Liver (tissue), 9 donors: ENCODE data around the gene WWOX. TPM values are rescaled to one million over a fixed set of nuclear protein-coding genes. Genes with fewer than 3 reads are reported as not detected.

ENCODE experiments used
- DNase-seq: peaks from one replicate; pipeline ENCODE4 v3.0.0-alpha.2; 2017; ENCODE audit warnings: low spot score
- H3K27ac ChIP-seq, 2 donors: one replicate each; pipeline ENCODE4 v1.7.0; 2013; ENCODE audit warnings: inconsistent platforms in 2 of 2, low read length in 2 of 2, control low read depth in 1 of 2, low read depth in 1 of 2, mild to moderate bottlenecking in 1 of 2
- H3K27me3 ChIP-seq, 4 donors: one replicate each; pipeline versions ENCODE4 v1.6.1 to v1.7.0; 2013; ENCODE audit warnings: low read length in 3 of 4, inconsistent platforms in 1 of 4, mild to moderate bottlenecking in 1 of 4, moderate library complexity in 1 of 4; ENCODE audit not compliant: control insufficient read depth in 4 of 4, insufficient read depth in 4 of 4
- H3K36me3 ChIP-seq, 4 donors: one replicate each; pipeline versions ENCODE4 v1.6.1 to v1.7.0; 2013; ENCODE audit warnings: low read length in 3 of 4, mild to moderate bottlenecking in 3 of 4, low read depth in 1 of 4, moderate library complexity in 1 of 4; ENCODE audit not compliant: control insufficient read depth in 4 of 4, insufficient read depth in 3 of 4
- H3K4me1 ChIP-seq, 4 donors: one replicate each; pipeline versions ENCODE4 v1.6.1 to v1.7.0; 2013; ENCODE audit warnings: low read length in 3 of 4, mild to moderate bottlenecking in 3 of 4, moderate library complexity in 1 of 4; ENCODE audit not compliant: control insufficient read depth in 4 of 4, insufficient read depth in 4 of 4
- H3K4me3 ChIP-seq, 3 donors: one replicate each; pipeline versions ENCODE4 v1.6.1 to v1.7.0; 2013; ENCODE audit warnings: low read length in 3 of 3, control low read depth in 1 of 3, low read depth in 1 of 3, mild to moderate bottlenecking in 1 of 3
- H3K9ac ChIP-seq, 2 donors: one replicate each; pipeline ENCODE4 v1.7.0; 2013; ENCODE audit warnings: low read length in 2 of 2, mild to moderate bottlenecking in 2 of 2, moderate library complexity in 2 of 2, control low read depth in 1 of 2, low read depth in 1 of 2
- H3K9me3 ChIP-seq, 4 donors: one replicate each; pipeline versions ENCODE4 v1.6.1 to v1.7.0; 2013; ENCODE audit warnings: low read length in 3 of 4; ENCODE audit not compliant: control insufficient read depth in 4 of 4
- ATF3 ChIP-seq: IDR thresholded peaks from 2 replicates; pipeline ENCODE4 v1.6.1; 2016; ENCODE audit warnings: antibody characterized with exemption
- CTCF ChIP-seq: fragments of 150-350 bp; IDR thresholded peaks from 2 replicates; pipeline ENCODE4 v1.5.1; 2017; ENCODE audit warnings: improper control_type of control experiment, low read depth, low read length; ENCODE audit not compliant: missing input control
- EGR1 ChIP-seq, 2 donors: IDR thresholded peaks; 2 replicates each; pipeline ENCODE4 v1.6.1; 2016 to 2018; ENCODE audit warnings: antibody characterized with exemption in 2 of 2, low read depth in 2 of 2
- FOXA1 ChIP-seq: IDR thresholded peaks from 2 replicates; pipeline ENCODE4 v1.6.1; 2016; ENCODE audit warnings: antibody characterized with exemption
- FOXA2 ChIP-seq: IDR thresholded peaks from 2 replicates; pipeline ENCODE4 v1.6.1; 2016; ENCODE audit warnings: antibody characterized with exemption
- GABPA ChIP-seq, 2 donors: IDR thresholded peaks in 1 of 2; conservative IDR thresholded peaks in 1 of 2; 2 replicates each; pipeline ENCODE4 v1.6.1; 2016; ENCODE audit warnings: antibody characterized with exemption in 2 of 2, mild to moderate bottlenecking in 1 of 2, moderate library complexity in 1 of 2
- HNF4A ChIP-seq, 2 donors: conservative IDR thresholded peaks; 2 replicates each; pipeline ENCODE4 v1.6.1; 2016; ENCODE audit warnings: antibody characterized with exemption in 2 of 2, mild to moderate bottlenecking in 2 of 2
- HNF4G ChIP-seq: IDR thresholded peaks from 2 replicates; pipeline ENCODE4 v1.6.1; 2016; ENCODE audit warnings: antibody characterized with exemption
- JUND ChIP-seq, 2 donors: IDR thresholded peaks; 2 replicates each; pipeline ENCODE4 v1.6.1; 2016; ENCODE audit warnings: antibody characterized with exemption in 2 of 2
- MAX ChIP-seq: IDR thresholded peaks from 2 replicates; pipeline ENCODE4 v1.6.1; 2016; ENCODE audit warnings: antibody characterized with exemption
- NR2F2 ChIP-seq: IDR thresholded peaks from 2 replicates; pipeline ENCODE4 v1.6.1; 2016; ENCODE audit warnings: antibody characterized with exemption
- RAD21 ChIP-seq, 2 donors: IDR thresholded peaks; 2 replicates each; pipeline ENCODE4 v1.6.1; 2016; ENCODE audit warnings: antibody characterized with exemption in 2 of 2, mild to moderate bottlenecking in 2 of 2
- REST ChIP-seq: IDR thresholded peaks from 2 replicates; pipeline ENCODE4 v1.6.1; 2016; ENCODE audit warnings: antibody characterized with exemption, mild to moderate bottlenecking
- RXRA ChIP-seq, 2 donors: IDR thresholded peaks; 2 replicates each; pipeline ENCODE4 v1.6.1; 2017 to 2018; ENCODE audit warnings: antibody characterized with exemption in 2 of 2, mild to moderate bottlenecking in 1 of 2
- SP1 ChIP-seq: IDR thresholded peaks from 2 replicates; pipeline ENCODE4 v1.6.1; 2018; ENCODE audit warnings: antibody characterized with exemption, mild to moderate bottlenecking
- TAF1 ChIP-seq: conservative IDR thresholded peaks from 2 replicates; pipeline ENCODE4 v1.6.1; 2016; ENCODE audit warnings: antibody characterized with exemption, mild to moderate bottlenecking
- YY1 ChIP-seq: IDR thresholded peaks from 2 replicates; pipeline ENCODE4 v1.6.1; 2016; ENCODE audit warnings: antibody characterized with exemption, mild to moderate bottlenecking
- ZBTB33 ChIP-seq: IDR thresholded peaks from 2 replicates; pipeline ENCODE4 v1.6.1; 2016; ENCODE audit warnings: antibody characterized with exemption
- WGBS: extraction: QIAGEN DNeasy Blood & Tissue Kit; methylation state at CpG from one replicate; pipeline ENCODE4 v1.1.7; 2013; 5-methylcytosine and 5-hydroxymethylcytosine counted together
- polyA plus RNA-seq, 2 donors: library from polyadenylated mRNA; stranded (reverse) in 1 of 2; unstranded in 1 of 2; fragments of 200-250 nt in 1 of 2; fragments of >200 nt in 1 of 2; fragmentation: Nextera tagmentation in 1 of 2; extraction: Ambion mirVana in 1 of 2; gene quantifications; one replicate each; pipeline versions ENCODE4 v1.2.1 to v1.2.3, GENCODE V29; 2013 to 2015
- total RNA-seq, 2 donors: library from RNA; depleted of rRNA; stranded (reverse); fragments of >200 nt; gene quantifications; one replicate each; pipeline ENCODE4 v1.2.3, GENCODE V29; 2014
- donor health status: healthy.
- donor health status: healthy.
- donor health status: healthy.
- donor health status: healthy.
- donor health status: healthy.

Gene WWOX
- total and polyA plus RNA-seq, 4 donors: 9.8 to 46.0 (median 15.3) TPM

GRCh38 chr16:78177218-78177617, 77.8 kb downstream of the WWOX start:
- peaks cover 0 to 3% (median 0%) of the 10 kb centered on the region in 4 donors for H3K36me3 ChIP-seq
- TF ChIP-seq ZBTB33 (no peak), MAX (no peak), RAD21 (IDR thresholded peaks at IDR 0.05) (no peak)
- no peak overlapping the region for H3K27ac ChIP-seq
- no peak for DNase-seq
- H3K4me1 ChIP-seq: no peaks in the 10 kb centered on the region
- no peak overlapping the region for H3K4me3 ChIP-seq
- no peak overlapping the region for H3K9ac ChIP-seq
- H3K27me3 ChIP-seq: no peaks in the 10 kb centered on the region
- peaks cover 0 to 4% (median 2%) of the 10 kb centered on the region in 4 donors for H3K9me3 ChIP-seq
- 96% methylated on average over 5 of the region's 5 CpGs for WGBS

GRCh38 chr16:78177987-78178386, 78.5 kb downstream of the WWOX start:
- no peaks in the 10 kb centered on the region for H3K27me3 ChIP-seq
- no peak overlapping the region for H3K9ac ChIP-seq
- no peak overlapping the region for H3K27ac ChIP-seq
- no peaks in the 10 kb centered on the region for H3K4me1 ChIP-seq
- DNase-seq: no peak
- 80% methylated on average over 3 of the region's 3 CpGs for WGBS
- TF ChIP-seq RXRA (IDR thresholded peaks at IDR 0.05): no peak
- TF ChIP-seq JUND (IDR thresholded peaks at IDR 0.05): no peak
- no peak for TF ChIP-seq MAX
- no peak for TF ChIP-seq EGR1 (IDR thresholded peaks at IDR 0.05; ENCODE audit: low read depth in 2 of 2)
- TF ChIP-seq RAD21 (IDR thresholded peaks at IDR 0.05): no peak
- no peak for TF ChIP-seq FOXA2
- no peak for TF ChIP-seq CTCF
- TF ChIP-seq TAF1: no peak
- TF ChIP-seq HNF4A (conservative IDR thresholded peaks at IDR 0.05): no peak
- TF ChIP-seq GABPA (IDR thresholded peaks at IDR 0.05 in 1 of 2, conservative IDR thresholded peaks at IDR 0.05 in 1 of 2): no peak
- no peak for TF ChIP-seq HNF4G
- no peak for TF ChIP-seq NR2F2
- no peak for TF ChIP-seq REST
- TF ChIP-seq ATF3: no peak
- no peak for TF ChIP-seq FOXA1
- TF ChIP-seq YY1: no peak
- no peak for TF ChIP-seq ZBTB33
- TF ChIP-seq SP1: no peak
- H3K9me3 ChIP-seq: peaks cover 0 to 4% (median 2%) of the 10 kb centered on the region in 4 donors
- H3K4me3 ChIP-seq: no peak overlapping the region
- H3K36me3 ChIP-seq: peaks cover 0 to 3% (median 0%) of the 10 kb centered on the region in 4 donors
